ENCODE results near the gene SLC25A34.
A peak's percentile ranks its signal among the peaks of the same experiment; 100 is the strongest.

Gene SLC25A34

DNA sequence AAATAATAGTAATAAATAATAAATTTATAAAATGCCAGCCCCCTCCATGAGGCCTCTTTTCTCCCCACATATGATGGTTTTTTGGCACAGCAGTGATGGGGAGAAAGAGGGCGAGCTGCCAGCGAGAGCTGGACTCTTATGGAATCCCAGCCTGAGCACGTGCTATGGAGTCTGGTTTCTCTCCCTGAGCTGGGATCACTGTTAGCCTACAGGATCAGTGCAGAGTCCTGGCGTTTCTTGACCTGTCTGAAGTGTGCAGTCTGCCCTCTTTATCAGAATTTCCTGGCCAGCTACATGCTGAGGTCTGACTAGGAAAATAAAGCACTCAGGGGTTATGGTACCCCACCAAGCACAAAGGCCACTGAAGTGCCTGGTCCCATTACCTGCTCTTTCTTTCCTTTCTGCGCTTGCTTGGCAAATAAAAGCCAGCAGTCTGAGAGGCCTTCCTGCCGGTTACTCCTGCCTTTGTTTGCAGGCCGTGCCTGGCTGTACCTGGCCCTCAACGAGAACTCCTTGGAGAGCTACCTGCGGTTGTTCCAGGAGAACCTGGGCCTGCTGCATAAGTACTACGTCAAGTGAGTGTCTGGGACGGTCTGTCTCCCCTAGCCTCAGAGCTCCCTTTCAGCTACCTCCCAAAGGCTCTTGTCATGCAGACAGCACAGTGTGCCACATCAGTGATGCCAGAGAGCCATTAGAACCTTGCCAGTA is 18.5 kb upstream of the SLC25A34 start:
- no peak for DNase-seq

DNA sequence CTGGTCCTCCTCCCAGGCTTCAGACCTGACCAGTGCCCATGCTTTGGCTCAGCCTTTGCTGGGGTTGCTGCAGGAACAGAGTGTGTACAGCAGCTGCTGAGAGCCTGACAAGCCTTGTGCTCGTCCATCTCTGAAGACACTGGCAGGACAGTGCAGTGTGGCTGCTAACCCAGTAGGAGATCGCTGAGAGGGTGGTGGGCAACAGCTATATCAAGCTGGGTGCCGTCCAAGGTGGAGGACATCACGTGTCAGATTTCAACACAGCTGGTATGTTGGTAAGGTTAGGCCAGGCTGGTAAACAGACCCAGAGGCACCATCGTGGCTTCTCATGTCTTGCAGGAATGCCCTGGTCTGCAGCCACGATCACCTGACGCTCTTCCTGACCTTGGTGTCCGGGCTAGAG is 17.9 kb upstream of the SLC25A34 start:
- DNase-seq, result no peak

DNA sequence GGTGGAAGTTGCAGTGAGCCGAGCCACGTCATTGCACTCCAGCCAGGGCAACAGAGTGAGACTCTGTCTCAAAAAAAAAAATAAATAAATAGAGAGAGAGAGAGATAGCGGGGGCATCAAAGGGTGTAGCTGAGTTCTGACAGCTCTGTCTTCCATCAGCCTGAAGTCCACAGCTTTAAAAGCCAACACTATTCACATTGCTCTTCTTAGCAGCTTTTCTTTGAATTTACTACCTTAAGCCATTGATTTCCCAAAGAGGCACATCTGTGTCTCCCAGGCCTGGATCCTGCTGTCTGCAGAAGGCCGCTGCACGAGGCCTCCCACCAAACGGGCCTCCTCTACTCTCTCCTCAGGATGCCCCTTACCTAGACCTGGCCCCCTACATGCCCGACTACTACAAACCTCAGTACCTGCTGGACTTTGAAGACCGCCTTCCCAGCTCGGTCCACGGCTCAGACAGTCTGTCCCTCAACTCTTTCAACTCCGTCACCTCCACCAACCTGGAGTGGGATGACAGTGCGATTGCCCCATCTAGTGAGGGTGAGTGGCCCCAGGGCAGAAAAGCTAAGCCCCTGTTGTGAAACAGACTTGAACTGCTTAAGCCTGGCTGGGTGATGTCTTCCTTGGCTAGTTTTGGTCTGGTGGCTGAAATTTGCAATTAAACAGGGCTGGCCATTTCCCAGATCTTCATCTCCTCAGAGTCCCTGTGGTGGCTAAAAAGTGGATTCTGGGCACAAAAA is 16.5 kb upstream of the SLC25A34 start:
- no peak for DNase-seq

DNA sequence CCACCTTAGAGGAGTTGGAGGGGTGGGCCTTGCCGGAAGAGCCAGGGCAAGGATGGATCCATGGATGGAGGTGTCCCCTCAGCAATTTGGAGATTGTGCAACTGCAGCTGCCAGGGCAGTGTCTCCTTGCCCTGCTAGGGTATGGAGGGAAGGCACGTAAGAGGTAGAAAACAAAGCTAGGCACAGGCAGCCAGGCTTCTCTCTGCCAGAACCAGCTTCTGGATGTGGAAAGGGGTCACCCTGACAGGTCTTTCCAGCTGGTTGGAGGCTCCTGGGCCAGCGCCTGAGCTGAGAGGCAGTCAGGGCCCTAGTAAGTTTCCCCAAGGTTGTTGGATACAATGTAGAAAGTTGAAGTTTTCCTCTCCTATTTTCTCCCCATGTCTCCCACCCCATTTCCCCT is 15.2 kb upstream of the SLC25A34 start:
- no peak for DNase-seq

GRCh38 chr1:15722411-15722810 is 13.6 kb upstream of the SLC25A34 start:
- no peak for DNase-seq

DNA sequence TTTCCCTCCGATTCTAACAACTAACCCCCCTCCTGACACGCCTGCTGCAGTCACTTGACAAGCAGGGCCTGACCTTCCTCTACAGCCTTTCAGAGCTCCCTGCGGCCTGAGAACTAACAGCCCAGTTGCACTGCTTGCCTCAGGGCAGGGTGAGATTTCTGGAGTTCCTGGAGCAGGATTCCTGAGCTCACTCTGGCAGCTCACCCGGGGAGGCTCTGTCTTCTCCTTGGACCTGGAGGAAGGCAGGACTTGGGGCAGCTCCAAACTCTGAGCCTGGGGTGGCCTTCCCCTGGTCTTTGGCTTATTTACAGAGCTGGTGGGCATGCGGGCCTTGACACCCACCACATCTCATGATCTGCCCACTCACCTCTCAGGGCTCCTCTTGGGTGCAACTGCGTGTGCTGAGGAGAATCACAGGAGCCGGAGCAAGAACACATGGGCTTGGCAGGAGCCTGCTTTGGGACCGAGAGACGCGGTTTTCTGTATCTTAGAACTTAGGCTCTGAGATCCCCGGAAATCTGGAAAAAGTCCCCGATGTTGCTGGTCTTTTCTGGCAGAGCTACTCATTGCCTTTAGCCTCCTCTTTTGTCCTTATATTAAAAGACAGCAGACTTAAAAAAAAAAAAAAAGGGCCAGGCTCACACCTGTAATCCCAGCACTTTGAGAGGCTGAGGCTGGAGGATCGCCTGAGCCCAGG is 13.1 kb upstream of the SLC25A34 start:
- no peak for DNase-seq

DNA sequence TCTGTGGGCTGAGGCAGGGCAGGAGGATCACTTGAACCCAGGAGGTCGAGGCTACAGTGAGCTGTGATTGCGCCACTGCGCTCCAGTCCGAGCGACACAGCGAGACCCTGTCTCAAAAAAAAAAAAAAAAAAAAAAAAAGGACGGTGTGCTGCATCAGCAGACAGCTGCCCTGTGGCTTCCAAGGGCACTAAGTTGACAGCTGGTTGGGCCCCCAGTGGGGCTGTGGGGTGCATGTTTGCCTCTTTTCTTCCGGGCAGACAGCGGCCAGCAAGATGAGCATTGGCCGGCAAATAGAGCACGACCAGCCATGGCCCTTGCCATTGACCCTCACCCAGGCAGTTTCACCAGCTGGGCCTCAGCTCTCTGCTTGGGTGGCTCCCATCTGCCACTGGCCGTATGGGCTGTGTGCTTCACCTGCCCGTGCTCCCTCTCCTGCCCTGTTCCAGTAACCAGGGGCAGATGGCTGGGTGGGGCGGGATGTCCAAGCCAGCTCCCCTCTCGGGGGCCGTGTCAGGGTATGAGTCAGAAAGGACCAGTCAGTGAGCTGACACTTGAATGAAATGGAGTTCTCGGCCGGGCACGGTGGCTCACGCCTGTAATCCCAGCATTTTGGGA is 12.3 kb upstream of the SLC25A34 start:
- no peak for DNase-seq

GRCh38 chr1:15724949-15725880 is 10.8 kb upstream of the SLC25A34 start:
- DNase-seq, result no peak

- DNase-seq, result no peak
These were observed 9.6 kb upstream of the SLC25A34 start for GRCh38 chr1:15726508-15726907.

- no peak for DNase-seq
These were observed 9.0 kb upstream of the SLC25A34 start for GRCh38 chr1:15727021-15727420.

DNA sequence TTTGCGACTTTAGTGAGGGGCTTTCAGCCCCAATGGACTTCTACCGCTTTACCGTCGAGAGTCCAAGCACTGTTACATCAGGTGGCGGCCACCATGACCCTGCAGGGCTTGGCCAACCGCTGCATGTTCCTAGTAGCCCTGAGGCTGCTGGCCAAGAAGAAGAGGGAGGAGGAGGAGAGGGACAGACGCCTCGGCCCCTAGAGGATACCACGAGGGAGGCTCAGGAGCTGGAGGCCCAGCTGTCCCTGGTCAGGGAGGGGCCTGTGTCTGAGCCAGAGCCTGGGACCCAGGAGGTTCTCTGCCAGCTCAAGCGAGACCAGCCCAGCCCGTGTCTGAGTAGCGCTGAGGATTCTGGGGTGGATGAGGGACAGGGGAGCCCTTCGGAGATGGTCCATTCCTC is 8.6 kb upstream of the SLC25A34 start:
- DNase-seq, result no peak

- no peak for DNase-seq
These were observed 8.1 kb upstream of the SLC25A34 start for GRCh38 chr1:15727866-15728534.

- DNase-seq, result no peak
These were observed 7.0 kb upstream of the SLC25A34 start for GRCh38 chr1:15728937-15729657.

DNA sequence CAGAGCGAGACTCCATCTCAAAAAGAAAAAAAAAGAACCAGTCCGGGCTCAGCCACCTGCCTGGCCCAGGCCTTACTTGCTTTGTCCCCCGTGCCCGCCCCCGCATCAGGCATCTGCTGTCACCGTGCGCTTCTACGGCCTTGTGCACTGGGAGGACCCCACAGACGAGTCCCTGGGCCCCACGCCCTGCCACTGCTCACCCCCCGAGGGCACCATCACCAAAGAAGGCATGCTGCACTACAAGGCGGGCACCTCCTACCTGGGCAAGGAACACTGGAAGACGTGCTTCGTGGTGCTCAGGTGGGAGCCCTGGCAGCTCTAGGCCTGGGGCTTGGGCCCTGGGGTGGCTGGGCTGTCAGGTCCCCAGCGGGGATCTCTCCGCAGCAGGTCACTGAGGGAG is 5.6 kb upstream of the SLC25A34 start:
- no peak for DNase-seq

- DNase-seq, result no peak
These were observed 5.1 kb upstream of the SLC25A34 start for GRCh38 chr1:15730936-15731335.

GRCh38 chr1:15731735-15732685 is 4.0 kb upstream of the SLC25A34 start:
- DNase-seq, result no peak

DNA sequence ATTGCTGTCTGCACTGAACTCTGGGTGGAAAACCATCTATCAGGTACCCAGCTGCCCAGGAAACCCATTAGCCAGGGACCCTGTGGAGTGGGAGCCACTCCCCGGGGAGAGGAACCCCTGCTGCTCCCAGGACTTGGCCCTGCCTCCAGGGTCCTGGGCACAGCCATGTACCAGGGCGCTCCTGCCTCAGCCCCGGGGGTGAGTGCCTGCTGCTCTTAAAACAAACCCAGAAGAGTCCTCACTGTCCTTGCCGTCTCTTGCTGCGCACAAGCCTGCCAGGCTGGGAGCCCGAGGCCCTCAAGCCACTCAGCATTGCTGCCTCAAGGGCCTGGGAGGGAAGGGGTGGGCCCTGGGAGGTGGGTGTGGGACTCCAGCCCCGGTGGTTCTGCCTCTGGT is 3.4 kb upstream of the SLC25A34 start:
- peak in 1 of 2 experiments; percentile 48 for DNase-seq

DNA sequence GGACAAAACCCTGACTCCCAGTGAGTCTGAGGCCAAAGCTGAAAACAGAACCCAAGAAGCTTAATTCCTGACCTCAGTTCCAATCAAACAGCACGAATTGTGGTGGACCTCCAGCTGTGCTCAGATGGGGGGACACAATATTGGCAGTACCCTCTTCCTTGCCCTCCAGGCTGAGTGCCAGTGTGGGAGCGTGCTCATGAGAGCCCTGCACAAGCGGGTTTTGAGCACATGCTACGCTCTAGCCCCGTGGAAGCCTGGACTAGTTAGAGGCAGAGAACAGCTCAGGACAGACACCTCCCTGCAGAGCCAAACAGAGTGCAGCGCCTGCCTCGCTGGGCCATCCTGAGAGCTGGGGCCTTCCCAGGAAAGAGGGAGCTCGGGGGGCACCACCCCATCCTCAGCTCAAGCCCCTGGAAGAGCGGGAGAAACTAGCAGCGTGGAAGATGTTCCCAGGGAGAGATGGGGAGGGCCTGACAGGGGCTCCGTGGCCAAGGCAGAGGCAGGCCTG is 2.8 kb upstream of the SLC25A34 start:
- DNase-seq, result peak in 1 of 2 experiments; percentile 15

DNA sequence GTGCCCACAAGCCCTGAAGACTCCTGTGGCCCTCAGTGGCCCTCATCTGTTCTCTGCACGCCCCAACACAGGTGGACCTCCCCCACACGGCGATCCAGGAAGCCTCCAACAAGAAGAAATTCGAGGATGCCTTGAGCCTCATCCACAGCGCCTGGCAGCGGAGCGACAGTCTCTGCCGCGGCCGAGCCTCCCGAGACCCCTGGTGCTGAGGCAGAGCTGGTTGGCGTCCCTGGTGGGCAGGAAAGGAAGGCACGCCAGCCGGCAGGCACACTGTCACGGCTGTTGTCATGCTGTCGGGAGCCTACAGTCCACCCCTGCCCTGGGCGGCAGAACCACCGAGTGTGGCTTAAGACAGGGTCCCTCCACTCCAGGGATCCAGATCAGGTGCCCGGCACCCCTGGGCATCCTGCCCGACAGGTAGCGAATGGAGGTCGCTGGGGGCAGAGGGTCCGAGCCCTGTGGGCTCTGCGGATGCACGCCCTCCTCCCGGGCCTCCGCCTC is 2.3 kb upstream of the SLC25A34 start:
- no peak for DNase-seq

Data from NCI-H2081 (cell line).